ENCODE data around the gene MRPL14. TPM values are rescaled to one million over a fixed set of nuclear protein-coding genes. Genes with fewer than 3 reads are reported as not detected.
A peak's percentile ranks its signal among the peaks of the same experiment; 100 is the strongest.

MRPL14 gene
- total and polyA plus RNA-seq, 9 donors: 36.7 to 55.0 (median 41.6) TPM

GRCh38 chr6:44128020-44128917 is 1.0 kb upstream of the MRPL14 start:
- H3K36me3 ChIP-seq (ENCODE audit: control insufficient read depth, insufficient read depth, low read length): no peaks in the 10 kb centered on the region
- 2% methylated on average over 44 of the region's 49 CpGs for WGBS (ENCODE audit: insufficient coverage)
- DNase-seq: peak; percentile 39
- H3K27me3 ChIP-seq (ENCODE audit: control insufficient read depth, insufficient read depth, low read length): no peaks in the 10 kb centered on the region
- no peaks in the 10 kb centered on the region for H3K9me3 ChIP-seq (replicated peaks; ENCODE audit: control insufficient read depth, low read depth, low read length)
- peaks cover 29% of the 10 kb centered on the region for H3K4me1 ChIP-seq (ENCODE audit: control insufficient read depth, insufficient read depth, low read length)
- H3K4me3 ChIP-seq (ENCODE audit: low read length): peak overlapping the region; percentile 91
- no peak overlapping the region for H3K27ac ChIP-seq (ENCODE audit: low read length)

GRCh38 chr6:44126320-44127149 is 717 bp downstream of the MRPL14 start:
- H3K9me3 ChIP-seq (replicated peaks; ENCODE audit: control insufficient read depth, low read depth, low read length): no peaks in the 10 kb centered on the region
- peaks cover 32% of the 10 kb centered on the region for H3K4me1 ChIP-seq (ENCODE audit: control insufficient read depth, insufficient read depth, low read length)
- no peaks in the 10 kb centered on the region for H3K36me3 ChIP-seq (ENCODE audit: control insufficient read depth, insufficient read depth, low read length)
- H3K4me3 ChIP-seq (ENCODE audit: low read length): peak overlapping the region; percentile 76
- no peaks in the 10 kb centered on the region for H3K27me3 ChIP-seq (ENCODE audit: control insufficient read depth, insufficient read depth, low read length)
- peak overlapping the region; percentile 97 for H3K27ac ChIP-seq (ENCODE audit: low read length)
- WGBS (ENCODE audit: insufficient coverage): 4% methylated on average over 4 of the region's 31 CpGs
- DNase-seq: peak; percentile 86

GRCh38 chr6:44123544-44123943 is 3.7 kb downstream of the MRPL14 start:
- no peak overlapping the region for H3K4me3 ChIP-seq (ENCODE audit: low read length)
- DNase-seq: no peak
- H3K27ac ChIP-seq (ENCODE audit: low read length): no peak overlapping the region
- WGBS (ENCODE audit: insufficient coverage): no CpG with 5 or more reads among the region's 2 CpGs
- H3K36me3 ChIP-seq (ENCODE audit: control insufficient read depth, insufficient read depth, low read length): no peaks in the 10 kb centered on the region
- no peaks in the 10 kb centered on the region for H3K9me3 ChIP-seq (replicated peaks; ENCODE audit: control insufficient read depth, low read depth, low read length)
- peaks cover 34% of the 10 kb centered on the region for H3K4me1 ChIP-seq (ENCODE audit: control insufficient read depth, insufficient read depth, low read length)
- H3K27me3 ChIP-seq (ENCODE audit: control insufficient read depth, insufficient read depth, low read length): no peaks in the 10 kb centered on the region

GRCh38 chr6:44122801-44123200 is 4.5 kb downstream of the MRPL14 start:
- peak overlapping the region; percentile 66 for H3K27ac ChIP-seq (ENCODE audit: low read length)
- H3K4me1 ChIP-seq (ENCODE audit: control insufficient read depth, insufficient read depth, low read length): peaks cover 30% of the 10 kb centered on the region
- H3K27me3 ChIP-seq (ENCODE audit: control insufficient read depth, insufficient read depth, low read length): no peaks in the 10 kb centered on the region
- peak; percentile 27 for DNase-seq
- no peaks in the 10 kb centered on the region for H3K9me3 ChIP-seq (replicated peaks; ENCODE audit: control insufficient read depth, low read depth, low read length)
- no peak overlapping the region for H3K4me3 ChIP-seq (ENCODE audit: low read length)
- WGBS (ENCODE audit: insufficient coverage): no CpG with 5 or more reads among the region's 1 CpG
- H3K36me3 ChIP-seq (ENCODE audit: control insufficient read depth, insufficient read depth, low read length): no peaks in the 10 kb centered on the region

- Histone ChIP-seq H3K27me3 (ENCODE audit: control insufficient read depth, insufficient read depth, low read length) (no peaks in the 10 kb centered on the region), H3K4me3 (ENCODE audit: low read length) (no peak overlapping the region), H3K27ac (ENCODE audit: low read length) (no peak overlapping the region), H3K9me3 (replicated peaks; ENCODE audit: control insufficient read depth, low read depth, low read length) (no peaks in the 10 kb centered on the region), H3K4me1 (ENCODE audit: control insufficient read depth, insufficient read depth, low read length) (peaks cover 34% of the 10 kb centered on the region), H3K36me3 (ENCODE audit: control insufficient read depth, insufficient read depth, low read length) (peaks cover 4% of the 10 kb centered on the region)
- 67% methylated on average over 2 of the region's 4 CpGs for WGBS (ENCODE audit: insufficient coverage)
- no peak for DNase-seq
Measured at GRCh38 chr6:44120692-44121443, 6.4 kb downstream of the MRPL14 start.

- Histone ChIP-seq H3K36me3 (ENCODE audit: control insufficient read depth, insufficient read depth, low read length) (peaks cover 13% of the 10 kb centered on the region), H3K4me3 (ENCODE audit: low read length) (no peak overlapping the region), H3K27ac (ENCODE audit: low read length) (no peak overlapping the region), H3K4me1 (ENCODE audit: control insufficient read depth, insufficient read depth, low read length) (peaks cover 27% of the 10 kb centered on the region), H3K27me3 (ENCODE audit: control insufficient read depth, insufficient read depth, low read length) (no peaks in the 10 kb centered on the region), H3K9me3 (replicated peaks; ENCODE audit: control insufficient read depth, low read depth, low read length) (no peaks in the 10 kb centered on the region)
- WGBS (ENCODE audit: insufficient coverage): 22% methylated on average over 5 of the region's 5 CpGs
- no peak for DNase-seq
Measured at GRCh38 chr6:44119704-44120262, 7.5 kb downstream of the MRPL14 start.

GRCh38 chr6:44117397-44118128 is 9.7 kb downstream of the MRPL14 start:
- WGBS (ENCODE audit: insufficient coverage): no CpG with 5 or more reads among the region's 6 CpGs
- peaks cover 19% of the 10 kb centered on the region for H3K4me1 ChIP-seq (ENCODE audit: control insufficient read depth, insufficient read depth, low read length)

GRCh38 chr6:44116641-44117382 is 10.4 kb downstream of the MRPL14 start:
- Histone ChIP-seq H3K4me3 (ENCODE audit: low read length) (no peak overlapping the region), H3K36me3 (ENCODE audit: control insufficient read depth, insufficient read depth, low read length) (peaks cover 34% of the 10 kb centered on the region), H3K9me3 (replicated peaks; ENCODE audit: control insufficient read depth, low read depth, low read length) (no peaks in the 10 kb centered on the region), H3K4me1 (ENCODE audit: control insufficient read depth, insufficient read depth, low read length) (peaks cover 17% of the 10 kb centered on the region), H3K27me3 (ENCODE audit: control insufficient read depth, insufficient read depth, low read length) (no peaks in the 10 kb centered on the region), H3K27ac (ENCODE audit: low read length) (peak overlapping the region; percentile 58)
- peak; percentile 59 for DNase-seq
- WGBS (ENCODE audit: insufficient coverage): 40% methylated on average over 1 of the region's 4 CpGs

More at GRCh38 chr6:44117397-44118128, 9.7 kb downstream of the MRPL14 start:
- no peak overlapping the region for H3K4me3 ChIP-seq (ENCODE audit: low read length)
- H3K36me3 ChIP-seq (ENCODE audit: control insufficient read depth, insufficient read depth, low read length): peaks cover 30% of the 10 kb centered on the region
- DNase-seq: no peak
- no peaks in the 10 kb centered on the region for H3K9me3 ChIP-seq (replicated peaks; ENCODE audit: control insufficient read depth, low read depth, low read length)
- no peak overlapping the region for H3K27ac ChIP-seq (ENCODE audit: low read length)
- H3K27me3 ChIP-seq (ENCODE audit: control insufficient read depth, insufficient read depth, low read length): no peaks in the 10 kb centered on the region

GRCh38 chr6:44115866-44116265 is 11.4 kb downstream of the MRPL14 start:
- Histone ChIP-seq H3K4me1 (ENCODE audit: control insufficient read depth, insufficient read depth, low read length) (peaks cover 14% of the 10 kb centered on the region), H3K36me3 (ENCODE audit: control insufficient read depth, insufficient read depth, low read length) (peaks cover 44% of the 10 kb centered on the region)
- WGBS (ENCODE audit: insufficient coverage): no CpG with 5 or more reads among the region's 5 CpGs

More at GRCh38 chr6:44115866-44116265, 11.4 kb downstream of the MRPL14 start:
- Histone ChIP-seq H3K27me3 (ENCODE audit: control insufficient read depth, insufficient read depth, low read length) (no peaks in the 10 kb centered on the region), H3K27ac (ENCODE audit: low read length) (no peak overlapping the region), H3K4me3 (ENCODE audit: low read length) (no peak overlapping the region), H3K9me3 (replicated peaks; ENCODE audit: control insufficient read depth, low read depth, low read length) (no peaks in the 10 kb centered on the region)
- no peak for DNase-seq
